Activated B cell treated with CpG ODN at 0.5 μM for 24 hours (primary cell): ENCODE results near the gene MYLK. TPM values are rescaled to one million over a fixed set of nuclear protein-coding genes. Genes with fewer than 3 reads are reported as not detected.

Experiments used
- ATAC-seq: fragments of 200-7000 bp; cut with Tn5 transposase; one replicate; pipeline ENCODE4 v1.10.0; 2021; ENCODE audit warnings: low read depth, mild to moderate bottlenecking, moderate library complexity
- CTCF ChIA-PET: fragments of 350-600 bp; sonication (Branson Sonifier 250); formaldehyde crosslinking; loops from one replicate; lab custom pipeline; 2021; ENCODE audit warnings: antibody characterized with exemption; lab: Charles Lee
- POLR2A ChIA-PET: fragments of 350-600 bp; sonication (Branson Sonifier 250); formaldehyde crosslinking; loops from one replicate; lab custom pipeline; 2021; ENCODE audit warnings: antibody characterized with exemption; lab: Charles Lee
- DNase-seq: peaks from one replicate; pipeline ENCODE4 v3.0.0; 2022
- H3K27ac Mint-ChIP-seq: one replicate; pipeline ENCODE4 v1.8.0; 2020; ENCODE audit warnings: mixed read lengths
- H3K27me3 Mint-ChIP-seq: one replicate; pipeline ENCODE4 v1.8.0; 2021; ENCODE audit warnings: mixed read lengths
- H3K36me3 Mint-ChIP-seq: one replicate; pipeline ENCODE4 v1.8.0; 2021; ENCODE audit warnings: low read depth, mixed read lengths
- H3K4me1 Mint-ChIP-seq: one replicate; pipeline ENCODE4 v1.8.0; 2021; ENCODE audit warnings: mixed read lengths
- H3K4me3 Mint-ChIP-seq: one replicate; pipeline ENCODE4 v1.8.0; 2020; ENCODE audit warnings: mild to moderate bottlenecking, mixed read lengths
- H3K9me3 Mint-ChIP-seq: one replicate; pipeline ENCODE4 v1.8.0; 2020; ENCODE audit warnings: mixed read lengths
- intact Hi-C: fragments of 100-400 bp; cut with micrococcal nuclease; formaldehyde crosslinking; loops from one replicate; pipeline ENCODE4 v1.15.1; 2024
- total RNA-seq: library from RNA; stranded (reverse); gene quantifications from 2 replicates; pipeline ENCODE4 v1.2.3, GENCODE V29; 2022
- TF ChIP-seq, protein P1 (sequence below): fragments of 200-600 bp; IDR thresholded peaks from one replicate; pipeline ENCODE4 v1.8.0; 2022; ENCODE audit warnings: antibody characterized with exemption, mild to moderate bottlenecking

Gene MYLK, protein sequence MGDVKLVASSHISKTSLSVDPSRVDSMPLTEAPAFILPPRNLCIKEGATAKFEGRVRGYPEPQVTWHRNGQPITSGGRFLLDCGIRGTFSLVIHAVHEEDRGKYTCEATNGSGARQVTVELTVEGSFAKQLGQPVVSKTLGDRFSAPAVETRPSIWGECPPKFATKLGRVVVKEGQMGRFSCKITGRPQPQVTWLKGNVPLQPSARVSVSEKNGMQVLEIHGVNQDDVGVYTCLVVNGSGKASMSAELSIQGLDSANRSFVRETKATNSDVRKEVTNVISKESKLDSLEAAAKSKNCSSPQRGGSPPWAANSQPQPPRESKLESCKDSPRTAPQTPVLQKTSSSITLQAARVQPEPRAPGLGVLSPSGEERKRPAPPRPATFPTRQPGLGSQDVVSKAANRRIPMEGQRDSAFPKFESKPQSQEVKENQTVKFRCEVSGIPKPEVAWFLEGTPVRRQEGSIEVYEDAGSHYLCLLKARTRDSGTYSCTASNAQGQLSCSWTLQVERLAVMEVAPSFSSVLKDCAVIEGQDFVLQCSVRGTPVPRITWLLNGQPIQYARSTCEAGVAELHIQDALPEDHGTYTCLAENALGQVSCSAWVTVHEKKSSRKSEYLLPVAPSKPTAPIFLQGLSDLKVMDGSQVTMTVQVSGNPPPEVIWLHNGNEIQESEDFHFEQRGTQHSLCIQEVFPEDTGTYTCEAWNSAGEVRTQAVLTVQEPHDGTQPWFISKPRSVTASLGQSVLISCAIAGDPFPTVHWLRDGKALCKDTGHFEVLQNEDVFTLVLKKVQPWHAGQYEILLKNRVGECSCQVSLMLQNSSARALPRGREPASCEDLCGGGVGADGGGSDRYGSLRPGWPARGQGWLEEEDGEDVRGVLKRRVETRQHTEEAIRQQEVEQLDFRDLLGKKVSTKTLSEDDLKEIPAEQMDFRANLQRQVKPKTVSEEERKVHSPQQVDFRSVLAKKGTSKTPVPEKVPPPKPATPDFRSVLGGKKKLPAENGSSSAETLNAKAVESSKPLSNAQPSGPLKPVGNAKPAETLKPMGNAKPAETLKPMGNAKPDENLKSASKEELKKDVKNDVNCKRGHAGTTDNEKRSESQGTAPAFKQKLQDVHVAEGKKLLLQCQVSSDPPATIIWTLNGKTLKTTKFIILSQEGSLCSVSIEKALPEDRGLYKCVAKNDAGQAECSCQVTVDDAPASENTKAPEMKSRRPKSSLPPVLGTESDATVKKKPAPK (N-terminal part only)
- total RNA-seq = not detected in 2 replicates

DNA sequence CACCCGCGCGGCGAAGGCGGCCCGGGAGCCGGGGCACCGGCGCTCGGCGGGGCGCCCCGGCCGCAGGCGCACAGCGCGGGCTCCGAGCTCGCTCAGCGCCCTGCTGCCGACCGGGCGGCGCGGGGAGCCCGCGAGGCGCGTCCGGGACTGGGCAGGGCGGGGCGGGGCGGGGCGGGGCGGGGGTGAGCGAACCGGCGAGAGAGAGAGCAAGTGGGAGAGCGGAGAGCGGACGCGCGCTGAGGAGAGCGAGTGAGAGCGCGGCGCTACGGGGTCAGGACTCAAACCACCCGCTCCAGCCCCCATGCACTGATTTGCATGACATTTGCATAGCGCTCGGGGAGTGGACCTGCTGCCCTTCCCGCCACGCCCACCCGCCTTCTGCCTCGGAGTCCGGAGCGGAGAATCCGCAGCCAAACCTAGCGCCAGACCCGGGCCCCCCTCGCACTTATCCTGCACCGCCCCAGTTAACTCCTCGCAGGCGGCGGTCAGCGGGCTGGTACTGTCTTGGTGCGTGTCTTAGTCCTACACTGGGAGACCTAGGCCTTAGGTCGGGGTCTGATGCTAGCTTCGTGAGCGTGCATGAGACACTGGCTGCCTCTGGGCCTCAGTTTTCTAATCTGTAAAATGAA is at the start of gene MYLK:
MYLK (minus strand) TSS at position 130 of the 629 bp plus-strand sequence. CDS start 90,491 bp downstream, outside the sequence.
- Mint-ChIP-seq H3K36me3 (no peaks in the 10 kb centered on the region), H3K4me1 (peaks cover 14% of the 10 kb centered on the region), H3K4me3 (peak within 1 kb of the TSS; percentile 76), H3K27ac (no peak within 1 kb of the TSS), H3K27me3 (peaks cover 39% of the 10 kb centered on the region), H3K9me3 (no peaks in the 10 kb centered on the region)
- ChIA-PET CTCF (no interaction called here), POLR2A (no interaction called here)
- intact Hi-C loops = no loop called here
- TF ChIP-seq, protein P1, sequence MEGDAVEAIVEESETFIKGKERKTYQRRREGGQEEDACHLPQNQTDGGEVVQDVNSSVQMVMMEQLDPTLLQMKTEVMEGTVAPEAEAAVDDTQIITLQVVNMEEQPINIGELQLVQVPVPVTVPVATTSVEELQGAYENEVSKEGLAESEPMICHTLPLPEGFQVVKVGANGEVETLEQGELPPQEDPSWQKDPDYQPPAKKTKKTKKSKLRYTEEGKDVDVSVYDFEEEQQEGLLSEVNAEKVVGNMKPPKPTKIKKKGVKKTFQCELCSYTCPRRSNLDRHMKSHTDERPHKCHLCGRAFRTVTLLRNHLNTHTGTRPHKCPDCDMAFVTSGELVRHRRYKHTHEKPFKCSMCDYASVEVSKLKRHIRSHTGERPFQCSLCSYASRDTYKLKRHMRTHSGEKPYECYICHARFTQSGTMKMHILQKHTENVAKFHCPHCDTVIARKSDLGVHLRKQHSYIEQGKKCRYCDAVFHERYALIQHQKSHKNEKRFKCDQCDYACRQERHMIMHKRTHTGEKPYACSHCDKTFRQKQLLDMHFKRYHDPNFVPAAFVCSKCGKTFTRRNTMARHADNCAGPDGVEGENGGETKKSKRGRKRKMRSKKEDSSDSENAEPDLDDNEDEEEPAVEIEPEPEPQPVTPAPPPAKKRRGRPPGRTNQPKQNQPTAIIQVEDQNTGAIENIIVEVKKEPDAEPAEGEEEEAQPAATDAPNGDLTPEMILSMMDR = no peak
- no peak for DNase-seq
- ATAC-seq = peak; percentile 88

- no peak overlapping the region for H3K27ac Mint-ChIP-seq
- TF ChIP-seq, protein P1 = no peak
- ChIA-PET CTCF (no interaction called here), POLR2A (no interaction called here)
- H3K36me3 Mint-ChIP-seq = peaks cover 34% of the 10 kb centered on the region
- H3K27me3 Mint-ChIP-seq = no peaks in the 10 kb centered on the region
- no peaks in the 10 kb centered on the region for H3K9me3 Mint-ChIP-seq
- intact Hi-C loops = no loop called here
- DNase-seq (no peak), ATAC-seq (no peak)
- no peak overlapping the region for H3K4me3 Mint-ChIP-seq
- no peaks in the 10 kb centered on the region for H3K4me1 Mint-ChIP-seq
Observed at GRCh38 chr3:123930445-123930844, 46.3 kb upstream of the MYLK start.

DNA sequence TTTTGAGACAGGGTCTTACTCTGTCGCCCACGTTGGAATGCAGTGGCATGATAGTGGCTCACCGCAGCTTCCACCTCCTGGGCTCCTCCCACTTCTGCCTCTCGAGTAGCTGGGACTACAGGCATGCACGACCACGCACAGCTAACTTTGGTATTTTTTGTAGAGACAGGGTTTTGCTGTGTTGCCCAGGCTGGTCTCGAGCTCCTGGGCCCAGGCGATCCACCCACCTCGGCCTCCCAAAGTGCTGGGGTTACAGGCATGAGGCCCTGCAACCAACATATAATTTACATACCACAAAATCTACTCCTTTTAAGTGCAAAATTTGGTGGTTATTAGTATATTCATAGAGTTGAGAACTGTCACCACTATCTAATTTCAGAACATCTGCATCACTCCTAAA is 45.2 kb upstream of the MYLK start:
- H3K27ac Mint-ChIP-seq = no peak overlapping the region
- TF ChIP-seq, protein P1 = no peak
- intact Hi-C loops = no loop called here
- no peaks in the 10 kb centered on the region for H3K27me3 Mint-ChIP-seq
- peaks cover 42% of the 10 kb centered on the region for H3K36me3 Mint-ChIP-seq
- ATAC-seq (no peak), DNase-seq (no peak)
- ChIA-PET POLR2A (no interaction called here), CTCF (no interaction called here)
- H3K4me1 Mint-ChIP-seq = no peaks in the 10 kb centered on the region
- H3K9me3 Mint-ChIP-seq = peaks cover 3% of the 10 kb centered on the region
- H3K4me3 Mint-ChIP-seq = no peak overlapping the region

GRCh38 chr3:123926396-123926795 is 42.3 kb upstream of the MYLK start:
- Mint-ChIP-seq H3K9me3 (peaks cover 22% of the 10 kb centered on the region), H3K27ac (no peak overlapping the region), H3K4me3 (no peak overlapping the region), H3K4me1 (no peaks in the 10 kb centered on the region), H3K36me3 (peaks cover 49% of the 10 kb centered on the region), H3K27me3 (no peaks in the 10 kb centered on the region)
- TF ChIP-seq, protein P1 = no peak
- intact Hi-C loops = no loop called here
- DNase-seq = no peak
- ATAC-seq = no peak
- ChIA-PET POLR2A (no interaction called here), CTCF (no interaction called here)
